Measurements from ENCODE around the gene PIGV.
"Not testable (repeated sequence)": the region's sequence is repeated elsewhere in the genome, so short reads cannot be mapped to it uniquely, and the experiment has no call there.

PIGV gene

DNA sequence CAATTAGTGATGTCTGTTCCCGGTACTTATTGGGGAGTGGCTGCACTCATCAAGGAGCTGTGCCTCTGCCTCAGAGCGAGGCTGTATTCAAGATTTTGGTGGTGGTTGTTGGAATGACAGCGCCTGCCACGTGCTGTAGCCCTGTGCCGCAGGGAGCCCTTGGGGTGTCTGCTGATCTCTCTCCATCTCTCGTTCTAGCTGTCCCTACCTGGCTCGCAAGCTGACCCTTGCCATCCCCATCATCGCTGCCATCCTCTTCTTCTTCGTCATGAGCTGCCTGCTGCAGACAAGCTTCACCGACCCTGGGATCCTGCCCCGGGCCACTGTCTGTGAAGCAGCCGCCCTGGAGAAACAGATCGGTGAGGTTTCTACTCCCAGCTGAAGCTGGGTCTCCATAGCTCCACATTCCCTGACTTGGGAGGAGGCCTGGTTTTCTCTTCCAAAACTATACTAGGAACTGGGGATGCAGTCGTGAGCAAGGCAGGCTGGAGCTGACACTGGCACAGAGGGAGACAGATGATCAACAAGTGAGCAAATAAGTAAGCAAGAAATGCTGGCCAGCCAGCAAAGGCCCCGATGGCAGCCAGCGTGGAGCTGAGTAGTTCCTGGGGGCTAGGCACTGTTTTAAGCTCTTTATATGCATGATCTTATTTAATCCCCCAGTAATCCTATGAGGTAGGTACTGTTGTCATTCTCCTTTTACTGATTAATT lies 44.7 kb downstream of the PIGV start:
- no peak for DNase-seq (ENCODE audit: low read depth in 2 of 2)

DNA sequence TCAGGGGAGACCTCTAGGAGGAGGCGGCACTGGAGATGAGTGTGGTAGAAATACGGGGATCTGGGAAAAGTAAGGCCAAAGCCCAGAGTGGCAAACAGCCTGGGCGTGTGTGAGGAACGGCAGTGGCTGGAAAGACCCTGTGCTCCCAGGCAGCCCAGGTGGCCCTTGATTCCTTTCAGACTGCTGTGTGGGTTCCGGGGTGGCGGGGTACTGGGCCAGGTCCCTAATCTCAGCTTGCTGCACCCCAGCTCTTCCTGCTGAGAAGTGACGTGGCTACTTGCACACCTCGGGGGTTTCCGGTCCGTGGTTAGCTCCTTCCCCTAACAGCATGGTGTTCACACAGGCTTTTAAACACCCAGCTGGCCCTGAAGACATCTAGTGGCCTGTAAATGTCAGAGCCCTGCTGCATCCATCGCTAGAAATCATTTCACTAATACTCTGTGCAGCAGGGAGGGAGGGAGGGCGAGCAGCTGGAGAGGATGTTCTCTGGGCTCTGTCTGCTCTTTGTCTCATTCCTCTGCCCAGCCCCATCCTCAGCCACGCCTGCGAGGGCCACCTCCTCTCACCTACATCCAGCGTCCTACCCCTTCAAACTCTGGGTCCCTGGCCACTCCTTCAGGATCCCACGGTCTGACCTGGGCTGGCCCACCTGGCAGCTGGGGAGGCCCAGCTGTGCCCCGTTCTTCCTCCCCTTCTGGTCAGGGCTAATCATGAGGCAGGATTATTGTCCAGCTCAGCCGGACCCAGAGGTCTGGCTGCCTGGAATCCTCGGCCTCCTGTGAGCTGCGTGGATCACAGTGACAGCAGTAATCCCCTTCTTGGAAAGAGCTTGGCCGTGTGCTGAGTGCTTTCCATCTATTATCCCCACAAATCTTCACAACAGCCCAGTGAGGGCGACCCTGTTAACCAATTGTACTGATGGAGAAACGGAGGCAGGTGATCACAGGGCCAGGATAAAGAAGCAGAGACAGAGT lies 46.0 kb downstream of the PIGV start:
- no peak for DNase-seq (ENCODE audit: low read depth in 2 of 2)

DNA sequence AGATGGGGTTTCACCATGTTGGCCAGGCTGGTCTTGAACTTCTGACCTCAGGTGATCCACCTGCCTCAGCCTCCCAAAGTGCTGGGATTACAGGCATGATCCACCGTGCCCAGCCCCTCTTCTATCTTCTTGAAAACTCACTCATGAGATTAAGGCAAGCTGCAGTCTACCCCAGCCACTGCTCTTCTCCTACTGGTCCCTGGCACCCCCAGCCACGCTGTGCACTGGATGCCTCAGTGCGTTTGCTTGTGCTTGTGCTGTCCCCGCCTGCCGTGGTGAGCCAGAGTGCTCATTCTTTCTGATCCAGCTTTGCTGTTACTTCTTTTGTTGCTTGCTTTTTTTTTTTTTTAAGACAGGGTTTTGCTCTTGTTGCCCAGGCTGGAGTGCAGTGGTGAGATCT lies 49.9 kb downstream of the PIGV start:
- not testable (repeated sequence) for DNase-seq (ENCODE audit: low read depth in 2 of 2)

DNA sequence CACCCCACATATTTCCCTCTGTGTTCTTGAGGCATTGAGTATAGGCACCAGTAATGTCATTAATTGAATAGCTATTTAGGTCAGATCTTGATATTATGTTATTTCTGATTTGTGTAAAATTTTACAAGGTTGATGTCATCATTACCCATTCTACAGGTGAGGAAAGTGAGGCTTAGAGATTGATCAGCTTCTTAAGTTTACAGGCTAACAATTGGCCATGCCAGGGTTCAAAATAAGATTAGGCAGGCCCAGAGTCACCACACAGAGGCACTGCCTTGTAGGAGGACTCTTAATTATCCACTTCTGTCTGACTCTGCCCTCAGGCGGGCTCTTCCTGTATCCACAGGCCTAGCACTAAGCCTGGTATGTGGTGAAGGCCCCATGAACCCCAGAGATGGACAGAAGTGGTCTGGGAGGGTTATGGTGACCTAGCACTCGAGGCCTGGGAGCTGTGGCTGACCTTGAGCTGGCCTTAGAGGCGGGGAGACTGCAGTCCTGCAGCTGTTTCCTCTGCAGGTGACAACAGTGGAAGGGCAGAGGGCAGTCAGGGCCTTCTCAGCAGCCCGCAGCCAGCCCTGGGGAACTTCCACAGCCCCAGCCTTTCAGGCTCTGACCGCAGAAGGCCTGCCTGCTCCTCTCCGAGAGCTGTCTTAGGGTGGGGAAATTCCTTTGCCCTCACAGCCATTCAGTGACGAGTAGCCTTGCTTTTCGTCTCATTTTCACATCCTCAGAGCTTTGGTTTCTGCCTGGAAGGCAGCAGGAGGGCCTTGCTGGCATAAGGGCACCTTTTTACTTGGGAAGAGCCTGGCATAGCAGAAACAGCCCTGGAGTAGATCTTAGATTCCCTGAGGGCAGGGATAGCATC lies 51.0 kb downstream of the PIGV start:
- DNase-seq (ENCODE audit: low read depth in 2 of 2) = no peak

DNA sequence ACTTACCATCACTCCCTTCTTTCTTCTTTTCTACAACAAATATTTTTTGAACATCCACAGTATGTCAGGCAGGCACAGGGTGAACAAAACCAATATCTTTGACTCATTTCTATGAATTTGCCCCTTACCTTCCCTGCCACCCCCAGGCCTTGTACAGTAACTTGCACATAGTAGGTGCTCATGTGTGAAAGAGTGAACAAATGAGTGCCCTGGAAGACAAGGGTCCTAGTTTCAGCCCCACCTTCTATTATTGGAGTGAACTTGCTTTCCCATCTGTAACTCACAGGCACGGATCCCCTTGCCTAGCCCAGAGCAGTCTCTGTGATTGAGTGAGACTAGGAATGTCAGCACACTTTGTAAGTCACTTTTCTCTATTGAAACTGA lies 51.6 kb downstream of the PIGV start:
- no peak for DNase-seq (ENCODE audit: low read depth in 2 of 2)

DNA sequence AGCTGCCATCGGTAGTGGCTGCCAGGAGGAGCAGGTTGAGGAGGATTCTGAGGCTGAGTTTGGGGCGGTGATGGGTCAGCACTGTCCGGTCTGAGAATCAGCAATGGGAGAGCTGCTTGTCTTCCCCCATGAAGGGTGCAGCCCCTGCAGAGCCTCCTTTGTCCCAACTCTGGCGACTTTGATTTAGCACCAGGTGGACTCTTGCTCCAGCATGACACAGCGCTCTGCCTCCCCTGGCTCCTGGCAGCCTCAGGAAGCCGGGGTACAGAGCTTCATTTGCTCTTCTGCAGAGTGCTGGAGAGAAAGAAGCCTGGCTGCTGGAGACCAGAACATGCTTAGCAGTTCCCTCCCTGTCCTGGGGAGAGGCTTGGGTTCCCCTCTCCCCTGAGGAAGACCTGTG lies 52.0 kb downstream of the PIGV start:
- no peak for DNase-seq (ENCODE audit: low read depth in 2 of 2)

DNA sequence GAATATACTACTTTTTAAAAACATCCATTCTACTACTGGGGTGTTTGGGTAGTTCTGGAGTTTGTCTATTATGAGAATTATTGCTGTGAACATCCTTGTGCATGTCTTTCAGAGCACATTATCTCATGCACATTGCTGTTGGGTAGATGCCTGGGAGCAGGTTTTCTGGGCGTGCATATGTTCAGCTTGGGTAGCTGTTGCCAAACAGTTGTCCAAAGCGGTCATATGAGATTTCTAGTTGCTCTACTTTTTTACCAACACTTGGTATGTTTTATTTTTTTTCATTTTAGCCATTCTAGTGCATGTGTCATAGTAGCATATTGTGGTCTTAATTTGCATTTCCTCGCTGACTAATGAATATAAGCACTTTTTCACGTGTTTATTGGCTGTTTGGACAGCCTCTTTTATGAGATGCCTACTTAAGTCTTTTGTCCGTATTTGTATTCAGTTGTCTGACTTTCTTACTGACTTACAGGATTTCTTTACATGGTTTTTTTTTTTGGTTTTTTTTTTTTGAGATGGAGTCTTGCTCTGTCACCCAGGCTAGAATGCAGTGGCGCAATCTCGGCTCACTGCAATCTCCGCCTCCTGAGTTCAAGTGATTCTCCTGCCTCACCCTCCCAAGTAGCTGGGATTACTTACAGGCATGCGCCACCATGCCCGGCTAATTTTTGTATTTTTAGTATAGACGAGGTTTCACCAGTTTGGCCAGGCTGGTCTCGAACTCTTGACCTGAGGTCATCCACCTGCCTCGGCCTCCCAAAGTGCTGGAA lies 56.9 kb downstream of the PIGV start:
- DNase-seq (ENCODE audit: low read depth in 2 of 2) = no peak

DNA sequence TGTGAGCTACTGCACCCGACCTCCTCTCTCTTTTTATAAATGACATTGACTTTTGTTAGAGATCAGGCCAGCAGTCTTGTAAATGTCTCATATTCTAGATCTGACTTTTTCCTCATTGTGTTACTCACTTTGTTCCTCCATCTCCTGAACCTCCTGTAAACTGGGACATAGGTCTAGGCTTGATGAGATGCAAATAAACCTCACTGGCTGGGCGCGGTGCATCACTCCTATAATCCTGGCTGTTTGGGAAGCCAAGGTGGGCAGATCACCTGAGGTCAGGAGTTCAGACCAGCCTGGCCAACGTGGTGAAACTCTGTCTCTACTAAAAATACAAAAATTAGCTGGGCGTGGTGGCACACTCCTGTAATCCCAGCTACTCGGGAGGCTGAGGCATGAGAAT lies 60.1 kb downstream of the PIGV start:
- not testable (repeated sequence) for DNase-seq (ENCODE audit: low read depth in 2 of 2)
